AG09309 (cell line): ENCODE measurements around the gene SLC9C2.
"Not testable (repeated sequence)": the region's sequence is repeated elsewhere in the genome, so short reads cannot be mapped to it uniquely, and the experiment has no call there.

Source experiments
- DNase-seq: peaks from one replicate; pipeline ENCODE4 v3.0.0-alpha.2; 2010; ENCODE audit warnings: low read depth
- H3K4me3 ChIP-seq: 2 replicates; pipeline ENCODE4 v1.5.1; 2011; ENCODE audit warnings: mild to moderate bottlenecking, low read depth, low read length, moderate library complexity; ENCODE audit not compliant: control insufficient read depth
- CTCF ChIP-seq: IDR thresholded peaks from 2 replicates; pipeline ENCODE4 v1.5.1; 2011; ENCODE audit warnings: mild to moderate bottlenecking, low read depth, low read length, inconsistent platforms; ENCODE audit not compliant: insufficient read depth, control insufficient read depth; ENCODE audit errors: missing control alignments

Gene SLC9C2

DNA sequence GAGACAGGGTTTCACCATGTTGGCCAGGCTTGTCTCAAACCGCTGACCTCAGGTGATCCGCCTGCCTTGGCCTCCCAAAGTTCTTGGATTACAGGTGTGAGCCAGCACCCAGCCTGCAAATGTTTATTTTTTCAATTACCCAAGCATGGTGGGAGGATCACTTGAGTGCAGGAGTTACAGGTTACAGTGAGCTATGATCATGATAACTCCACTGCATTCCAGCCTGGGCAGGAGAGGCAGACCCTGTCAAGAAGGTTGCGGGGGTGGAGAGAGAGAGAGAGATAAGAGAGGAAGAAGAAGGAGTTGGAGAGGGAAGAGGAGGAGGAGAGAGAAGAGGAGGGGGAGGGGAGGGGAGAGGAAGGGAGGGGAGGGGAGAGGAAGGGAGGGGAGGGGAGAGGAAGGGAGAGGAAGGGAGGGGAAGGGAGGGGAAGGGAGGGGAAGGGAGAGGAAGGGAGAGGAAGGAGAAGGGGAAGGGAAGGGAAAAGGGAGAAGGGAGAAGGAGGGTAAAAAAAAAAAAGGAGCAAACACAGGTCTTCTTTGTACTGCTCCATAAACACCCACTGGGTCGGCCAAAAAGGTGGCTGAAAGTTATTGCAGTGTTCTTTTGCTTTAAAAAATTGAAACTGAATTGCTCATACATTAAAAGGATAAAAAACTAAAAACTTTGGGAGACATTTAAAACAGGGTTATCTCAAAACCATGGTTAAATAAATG, 5.8 kb upstream of the SLC9C2 start:
- DNase-seq = no peak
- H3K4me3 ChIP-seq = no peak overlapping the region
- no peak for TF ChIP-seq CTCF

DNA sequence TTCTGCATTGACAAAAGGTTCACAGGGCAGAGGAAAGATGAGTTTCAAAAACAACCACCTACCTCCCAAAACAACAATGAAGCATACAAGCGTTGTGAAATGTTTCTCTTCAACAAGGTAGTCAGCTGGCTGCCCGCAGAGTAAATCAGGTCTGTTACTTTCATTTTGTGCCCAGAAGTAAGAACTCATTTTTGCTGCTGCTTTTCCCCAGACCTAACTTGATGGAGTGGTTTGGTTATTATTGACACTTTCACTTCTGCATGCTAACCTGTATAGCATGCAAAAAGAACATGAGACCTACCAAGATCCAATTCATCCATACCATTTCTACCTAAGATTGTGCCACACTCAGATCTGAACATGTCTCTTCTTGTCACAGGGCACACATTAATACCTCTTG, 1.3 kb downstream of the SLC9C2 start:
- H3K4me3 ChIP-seq = no peak overlapping the region
- DNase-seq = no peak

DNA sequence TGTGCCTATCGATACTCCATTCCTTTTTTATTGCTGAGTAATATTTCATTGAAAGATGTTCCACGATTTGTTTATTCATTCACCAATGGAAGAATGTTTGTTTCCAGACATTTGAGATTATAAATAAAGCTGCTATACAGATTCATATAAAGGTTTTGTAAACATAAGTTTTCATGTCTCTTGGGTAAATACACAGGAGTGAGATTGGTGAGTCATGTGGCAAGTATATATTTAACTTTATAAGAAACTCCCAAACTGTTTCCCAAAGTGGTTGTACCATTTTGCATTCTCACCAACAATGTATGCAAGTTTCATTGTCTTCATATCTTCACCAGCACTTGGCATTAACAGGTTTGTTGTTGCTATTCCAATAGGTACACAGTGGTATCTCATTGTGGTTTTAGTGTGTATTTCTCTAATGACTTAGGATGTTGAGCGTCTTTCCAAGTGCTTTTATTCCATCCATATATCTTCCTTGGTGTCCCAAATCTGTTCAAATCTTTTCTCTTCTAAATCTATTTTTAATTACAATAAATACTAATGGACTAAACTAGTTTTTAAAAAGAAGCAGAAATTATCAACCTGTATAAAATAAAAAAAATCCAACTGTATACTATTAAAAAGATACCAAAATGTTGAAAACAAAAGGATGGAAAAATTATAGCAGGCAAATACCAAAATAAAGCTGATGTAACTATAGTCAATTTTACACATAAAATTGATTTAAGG, 6.6 kb downstream of the SLC9C2 start:
- no peak overlapping the region for H3K4me3 ChIP-seq
- no peak for TF ChIP-seq CTCF
- DNase-seq = no peak

More for the DNA sequence above, 1.3 kb downstream of the SLC9C2 start:
- TF ChIP-seq CTCF = no peak

GRCh38 chr1:173591138-173591537, 11.7 kb downstream of the SLC9C2 start:
- not testable (repeated sequence) for DNase-seq, H3K4me3 ChIP-seq

DNA sequence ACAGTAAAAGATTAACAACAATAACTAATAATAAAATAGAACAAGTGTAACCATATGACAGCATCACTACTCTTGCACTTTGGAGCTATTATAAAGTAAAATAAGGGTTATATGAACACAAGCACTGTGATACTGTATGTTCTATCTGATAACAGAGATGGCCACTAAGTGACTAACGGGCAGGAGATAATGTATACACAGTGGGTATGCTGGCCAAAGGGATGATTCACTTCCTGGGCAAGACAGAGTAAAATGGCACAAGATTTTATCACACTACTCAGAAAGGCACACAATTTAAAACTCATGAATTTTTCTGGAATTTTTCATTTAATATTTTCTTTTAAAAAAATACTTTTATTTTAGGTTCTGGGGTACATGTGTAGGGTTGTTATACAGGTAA, 12.3 kb downstream of the SLC9C2 start:
- TF ChIP-seq CTCF = no peak

GRCh38 chr1:173581383-173582079, 21.3 kb downstream of the SLC9C2 start:
- no peak for TF ChIP-seq CTCF
- no peak for DNase-seq
- H3K4me3 ChIP-seq = no peak overlapping the region

More for the DNA sequence above, 12.3 kb downstream of the SLC9C2 start:
- H3K4me3 ChIP-seq = no peak overlapping the region
- no peak for DNase-seq

DNA sequence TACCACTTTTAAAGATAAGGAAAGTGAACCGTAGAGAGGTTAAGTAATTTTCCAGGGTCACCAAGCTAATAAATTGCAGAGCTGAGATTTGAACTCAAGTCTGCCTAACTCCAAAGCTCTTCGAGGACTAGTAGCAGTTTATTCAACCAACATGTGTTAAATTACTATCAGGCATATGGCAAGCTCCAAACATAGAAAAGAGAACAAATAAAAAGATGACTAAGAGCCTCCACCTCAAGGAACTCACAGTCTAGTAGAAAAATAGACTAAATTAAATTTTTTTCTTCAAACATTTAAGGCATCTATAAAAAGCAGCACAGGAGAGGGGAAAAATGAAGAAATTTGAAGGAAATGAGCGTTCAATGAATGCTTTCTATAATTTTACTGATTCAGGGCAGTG, 22.2 kb downstream of the SLC9C2 start:
- H3K4me3 ChIP-seq = no peak overlapping the region
- no peak for TF ChIP-seq CTCF
- DNase-seq = no peak
